ENCODE results near the gene TMEM17.

GRCh38 chr2:62536873-62537547 is 31.0 kb upstream of the TMEM17 start:
- no peak for TF ChIP-seq CTCF (IDR thresholded peaks at IDR 0.05)
- no peak for TF ChIP-seq POLR2AphosphoS5 (IDR thresholded peaks at IDR 0.05; ENCODE audit: low read depth, low read length)

Data from Panc1 (cell line).